HCT116 (cell line): ENCODE data around the gene THADA. TPM values are rescaled to one million over a fixed set of nuclear protein-coding genes. Genes with fewer than 3 reads are reported as not detected.

ENCODE experiments used
- ATAC-seq: fragments of 200-7000 bp; cut with Tn5 transposase; 2 replicates; pipeline ENCODE4 v1.9.1; 2020; ENCODE audit warnings: mild to moderate bottlenecking, moderate library complexity
- BruUV-seq: library from RNA; stranded (reverse); fragments of 400-500 nt; replicated peaks from 2 replicates; lab custom pipeline; 2021; lab: Mats Ljungman, UMichigan
- CTCF ChIA-PET: fragments of 300-600 bp; sonication (Branson Sonifier 250); formaldehyde crosslinking; loops from one replicate; lab custom pipeline; 2021; ENCODE audit warnings: antibody characterized with exemption; lab: Charles Lee
- POLR2A ChIA-PET: fragments of 300-600, 350-600 bp; sonication (Branson Sonifier 250); formaldehyde crosslinking; loops from one replicate; lab custom pipeline; 2021; ENCODE audit warnings: antibody characterized with exemption; lab: Charles Lee
- RAD21 ChIA-PET, 2 experiments: fragments of 300-600 bp; sonication (Branson Sonifier 250); formaldehyde crosslinking; loops; one replicate each; lab custom pipeline; 2023; ENCODE audit warnings: low total read pairs in 2 of 2; ENCODE audit not compliant: uncharacterized antibody in 2 of 2, unreplicated experiment in 2 of 2, low non-redundant PET in 1 of 2; lab: Charles Lee
- DNase-seq: peaks from one replicate; pipeline ENCODE4 v3.0.0-alpha.2; 2010; ENCODE audit warnings: low read depth, low spot score
- H2AFZ ChIP-seq: fragments of 200-600 bp; shearing (Covaris generic), sonication (generic); 2 replicates; pipeline ENCODE4 v1.6.1; 2017; ENCODE audit warnings: low read depth, mixed run types, mixed read lengths, antibody characterized with exemption, low read length; ENCODE audit not compliant: poor library complexity, severe bottlenecking
- H3K27ac ChIP-seq: 2 replicates; pipeline ENCODE4 v1.5.1; 2012; ENCODE audit warnings: low read depth, low read length
- H3K27me3 ChIP-seq: fragments of 200-600 bp; sonication (generic); 2 replicates; pipeline ENCODE4 v1.6.1; 2016; ENCODE audit warnings: mixed run types, low read length, mixed read lengths; ENCODE audit not compliant: insufficient read depth
- H3K36me3 ChIP-seq, 2 experiments: fragments of 200-500 bp in 1 of 2; fragments of 200-600 bp in 1 of 2; sonication (Bioruptor generic) in 1 of 2; sonication (generic) in 1 of 2; 2 replicates each; pipeline versions ENCODE4 v1.5.1 to v1.6.1; 2014 to 2016; ENCODE audit warnings: low read length in 2 of 2, inconsistent platforms in 1 of 2, mixed read lengths in 1 of 2, mixed run types in 1 of 2; ENCODE audit not compliant: insufficient read depth in 2 of 2, control insufficient read depth in 1 of 2
- H3K4me1 ChIP-seq, 2 experiments: fragments of 200-600 bp in 1 of 2; sonication (generic) in 1 of 2; 2 replicates each; pipeline versions ENCODE4 v1.5.1 to v1.6.1; 2012 to 2017; ENCODE audit warnings: low read length in 2 of 2, inconsistent platforms in 1 of 2, mild to moderate bottlenecking in 1 of 2, mixed read lengths in 1 of 2, mixed run types in 1 of 2, moderate library complexity in 1 of 2; ENCODE audit not compliant: insufficient read depth in 2 of 2, control insufficient read depth in 1 of 2
- H3K4me2 ChIP-seq: fragments of 200-600 bp; sonication (generic); 2 replicates; pipeline ENCODE4 v1.6.1; 2017; ENCODE audit warnings: mixed run types, low read length, mixed read lengths
- H3K4me3 ChIP-seq, 2 experiments: fragments of 200-600 bp in 1 of 2; sonication (generic) in 1 of 2; replicated peaks in 1 of 2; 2 replicates each; pipeline ENCODE4 v1.5.1; 2011 to 2016; ENCODE audit warnings: low read length in 2 of 2, control low read depth in 1 of 2, low read depth in 1 of 2, mild to moderate bottlenecking in 1 of 2, mixed read lengths in 1 of 2, mixed run types in 1 of 2
- H3K79me2 ChIP-seq: fragments of 200-600 bp; sonication (generic); 2 replicates; pipeline ENCODE4 v1.6.1; 2017; ENCODE audit warnings: mild to moderate bottlenecking, mixed run types, low read length, moderate library complexity, mixed read lengths; ENCODE audit not compliant: insufficient read depth
- H3K9ac ChIP-seq: fragments of 200-600 bp; sonication (generic); 2 replicates; pipeline ENCODE4 v1.6.1; 2016; ENCODE audit warnings: low read length, mixed read lengths
- H3K9me2 ChIP-seq: fragments of 200-600 bp; sonication (generic), shearing (Covaris generic); 2 replicates; pipeline ENCODE4 v1.6.1; 2017; ENCODE audit warnings: mixed run types, mild to moderate bottlenecking, moderate library complexity; ENCODE audit not compliant: insufficient read depth
- H3K9me3 ChIP-seq, 2 experiments: fragments of 200-500 bp in 1 of 2; fragments of 200-600 bp in 1 of 2; sonication (Bioruptor generic) in 1 of 2; sonication (generic) in 1 of 2; 2 replicates each; pipeline ENCODE4 v1.6.1; 2014 to 2017; ENCODE audit warnings: low read length in 2 of 2, mixed read lengths in 2 of 2, inconsistent platforms in 1 of 2, low read depth in 1 of 2, mild to moderate bottlenecking in 1 of 2, mixed run types in 1 of 2, moderate library complexity in 1 of 2; ENCODE audit not compliant: control insufficient read depth in 1 of 2, insufficient read depth in 1 of 2
- H4K20me1 ChIP-seq: fragments of 200-600 bp; sonication (generic), shearing (Covaris generic); 2 replicates; pipeline ENCODE4 v1.6.1; 2017; ENCODE audit warnings: mixed run types, mild to moderate bottlenecking, moderate library complexity; ENCODE audit not compliant: insufficient read depth
- ATF3 ChIP-seq: IDR thresholded peaks from 2 replicates; pipeline ENCODE4 v1.6.1; 2012
- CBX3 ChIP-seq: IDR thresholded peaks from 2 replicates; pipeline ENCODE4 v1.6.1; 2012; ENCODE audit warnings: low read depth
- CEBPB ChIP-seq: IDR thresholded peaks from 2 replicates; pipeline ENCODE4 v1.6.1; 2012; ENCODE audit warnings: low read depth
- CTCF ChIP-seq, 3 experiments: fragments of 200-600 bp in 1 of 3; sonication (generic) in 1 of 3; IDR thresholded peaks in 2 of 3; conservative IDR thresholded peaks in 1 of 3; 2 replicates each; pipeline ENCODE4 v1.5.1; 2012 to 2017; ENCODE audit warnings: low read depth in 2 of 3, low read length in 2 of 3, antibody characterized with exemption in 1 of 3, borderline replicate concordance in 1 of 3, control low read depth in 1 of 3, mild to moderate bottlenecking in 1 of 3, mixed read lengths in 1 of 3, mixed run types in 1 of 3, moderate library complexity in 1 of 3; ENCODE audit not compliant: insufficient read depth in 1 of 3
- EGR1 ChIP-seq: IDR thresholded peaks from 2 replicates; pipeline ENCODE4 v1.6.1; 2012; ENCODE audit warnings: low read depth
- ELF1 ChIP-seq: IDR thresholded peaks from 2 replicates; pipeline ENCODE4 v1.6.1; 2012; ENCODE audit warnings: low read depth, borderline replicate concordance
- EZH2phosphoT487 ChIP-seq: fragments of 200-600 bp; IDR thresholded peaks from 2 replicates; pipeline ENCODE4 v1.6.1; 2018; ENCODE audit warnings: antibody characterized with exemption, borderline replicate concordance
- FOSL1 ChIP-seq: IDR thresholded peaks from 2 replicates; pipeline ENCODE4 v1.6.1; 2012; ENCODE audit warnings: low read depth
- JUND ChIP-seq: IDR thresholded peaks from 2 replicates; pipeline ENCODE4 v1.6.1; 2012
- MAX ChIP-seq: IDR thresholded peaks from 2 replicates; pipeline ENCODE4 v1.6.1; 2012
- RAD21 ChIP-seq: IDR thresholded peaks from 2 replicates; pipeline ENCODE4 v1.6.1; 2012; ENCODE audit warnings: low read depth, mild to moderate bottlenecking
- REST ChIP-seq: IDR thresholded peaks from 2 replicates; pipeline ENCODE4 v1.6.1; 2012; ENCODE audit warnings: low read depth
- SIN3A ChIP-seq: IDR thresholded peaks from 2 replicates; pipeline ENCODE4 v1.6.1; 2012; ENCODE audit warnings: low read depth
- YY1 ChIP-seq: IDR thresholded peaks from 2 replicates; pipeline ENCODE4 v1.6.1; 2011; ENCODE audit warnings: low read length, low read depth, moderate library complexity, mild to moderate bottlenecking; ENCODE audit not compliant: insufficient replicate concordance; ENCODE audit errors: extremely low read depth
- ZBTB33 ChIP-seq: IDR thresholded peaks from 2 replicates; pipeline ENCODE4 v1.6.1; 2011; ENCODE audit warnings: mild to moderate bottlenecking, low read length, moderate library complexity; ENCODE audit not compliant: insufficient replicate concordance; ENCODE audit errors: extremely low read depth
- ZFX ChIP-seq: fragments of 450-650 bp; IDR thresholded peaks from 2 replicates; pipeline ENCODE4 v1.6.1; 2017
- ZNF274 ChIP-seq: fragments of 200-500 bp; sonication (Bioruptor generic); IDR thresholded peaks from 2 replicates; pipeline ENCODE4 v1.6.1; 2014; ENCODE audit warnings: mild to moderate bottlenecking, low read depth, low read length, inconsistent platforms
- intact Hi-C: fragments of 100-400 bp; cut with micrococcal nuclease; formaldehyde crosslinking; loops from 2 replicates; pipeline ENCODE4 v1.10.0; 2022
- total RNA-seq: library from RNA; stranded (reverse); gene quantifications from one replicate; pipeline ENCODE4 v1.2.1, GENCODE V29; 2021; ENCODE audit not compliant: unreplicated experiment

THADA gene
- total RNA-seq, 1 experiment from 2014 or later = 30.7 TPM

GRCh38 chr2:43293744-43294695, 301.8 kb downstream of the THADA start:
- peak overlapping the region; percentile 54 for H3K4me2 ChIP-seq
- 0 out of 2 replicates have a peak overlapping the region, but pooled peaks have one; percentile 0 for H3K9ac ChIP-seq
- H3K36me3 ChIP-seq = no peaks in the 10 kb centered on the region
- H3K27ac ChIP-seq = peak overlapping the region; percentile 68
- peak overlapping the region in 1 of 2 experiments; percentile 4; a peak in 1 of 4 replicates for H3K4me3 ChIP-seq
- H3K79me2 ChIP-seq = no peaks in the 10 kb centered on the region
- H4K20me1 ChIP-seq = no peaks in the 10 kb centered on the region
- POLR2A ChIA-PET = interaction anchor here (0.6 kb wide), 1 partner anchor 23 kb away, joined by 3 read pairs; no protein-coding TSS in a partner anchor
- H3K4me1 ChIP-seq = peaks cover 45 to 58% of the 10 kb centered on the region in 2 experiments
- intact Hi-C loops = loop anchor here (10.0 kb wide), 1 partner anchor 161 kb away; no protein-coding TSS in a partner anchor
- H3K9me3 ChIP-seq = no peaks in the 10 kb centered on the region
- H3K27me3 ChIP-seq = no peaks in the 10 kb centered on the region
- ATAC-seq (peak; percentile 91), DNase-seq (peak; percentile 97)
- H3K9me2 ChIP-seq = no peaks in the 10 kb centered on the region
- CTCF ChIA-PET = no interaction called here
- no peak overlapping the region for H2AFZ ChIP-seq
- BruUV-seq = no TSS peak
- RAD21 ChIA-PET = no interaction called here
- TF ChIP-seq ZBTB33 = peak; percentile 85
- TF ChIP-seq CTCF (IDR thresholded peaks at IDR 0.05 in 2 of 3, conservative IDR thresholded peaks at IDR 0.05 in 1 of 3; ENCODE audit: borderline replicate concordance in 1 of 3, insufficient read depth in 1 of 3, low read depth in 2 of 3, low read length in 2 of 3) = no peak
- peak; percentile 100 for TF ChIP-seq CEBPB
- TF ChIP-seq RAD21 = peak; percentile 35; the same call in 1 of the 2 replicates
- no peak; the same call in 1 of the 2 replicates for TF ChIP-seq ZFX
- TF ChIP-seq ELF1 = no peak; the same call in 1 of the 2 replicates
- TF ChIP-seq EGR1 = no peak
- TF ChIP-seq SIN3A = peak; percentile 89
- TF ChIP-seq ZNF274 = no peak
- peak; percentile 100 for TF ChIP-seq FOSL1
- TF ChIP-seq EZH2phosphoT487 = no peak
- peak; percentile 96 for TF ChIP-seq ATF3
- TF ChIP-seq JUND = peak; percentile 99
- peak; percentile 99 for TF ChIP-seq CBX3
- TF ChIP-seq MAX = peak; percentile 85
- no peak for TF ChIP-seq REST
- TF ChIP-seq YY1 = peak; percentile 71
